ENCODE measurements around the gene PHLPP2. TPM values are rescaled to one million over a fixed set of nuclear protein-coding genes. Genes with fewer than 3 reads are reported as not detected.
A peak's percentile ranks its signal among the peaks of the same experiment; 100 is the strongest.

Gene PHLPP2
- polyA plus RNA-seq, 3 donors: 0.57 to 2.5 (median 1.4) TPM

DNA sequence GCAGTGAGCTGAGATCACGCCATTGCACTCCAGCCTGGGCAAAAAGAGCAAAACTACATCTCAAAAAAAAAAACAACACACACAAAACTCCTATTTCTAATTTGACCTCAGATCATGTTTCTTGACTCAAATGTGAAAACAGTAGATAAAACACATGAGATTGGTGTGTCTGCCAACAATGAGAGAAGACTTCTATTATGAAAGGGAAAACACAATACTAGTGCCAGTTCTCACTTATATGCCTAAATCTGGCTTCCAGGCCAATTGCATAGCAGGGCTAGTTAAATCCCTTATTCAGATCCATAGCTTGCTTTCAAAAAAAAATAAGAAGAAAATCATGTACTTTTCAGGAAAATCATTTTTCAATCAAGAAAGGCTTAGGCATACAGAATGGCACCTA, 44.7 kb upstream of the PHLPP2 start:
- Histone ChIP-seq H4K20me1 (ENCODE audit: insufficient read depth, low read length) (peaks cover 48% of the 10 kb centered on the region), H3K4me2 (replicated peaks; ENCODE audit: extremely low read depth, low read length, poor library complexity, severe bottlenecking) (no peak overlapping the region), H3K9ac (ENCODE audit: insufficient read depth, low read length, poor library complexity, severe bottlenecking) (no peak overlapping the region), H3K4me1 (ENCODE audit: control insufficient read depth in 1 of 2, insufficient read depth in 2 of 2, low read length in 2 of 2) (no peaks in the 10 kb centered on the region), H3K9me3 (replicated peaks in 1 of 2; ENCODE audit: control insufficient read depth in 1 of 2, insufficient read depth in 1 of 2, low read length in 2 of 2) (no peaks in the 10 kb centered on the region), H2AFZ (ENCODE audit: insufficient read depth, low read depth, low read length, poor library complexity, severe bottlenecking) (no peak overlapping the region), H3K79me2 (ENCODE audit: insufficient read depth, low read length) (no peaks in the 10 kb centered on the region), H3K4me3 (replicated peaks in 1 of 3; ENCODE audit: low read depth in 2 of 3, low read length in 3 of 3) (no peak overlapping the region), H3K27ac (ENCODE audit: low read depth in 1 of 2, low read length in 2 of 2) (no peak overlapping the region), H3K27me3 (ENCODE audit: control insufficient read depth in 2 of 2, insufficient read depth in 2 of 2, low read length in 2 of 2) (no peaks in the 10 kb centered on the region), H3K36me3 (replicated peaks in 1 of 2; ENCODE audit: control insufficient read depth in 1 of 2, insufficient read depth in 2 of 2, low read length in 2 of 2) (peaks cover 86 to 100% of the 10 kb centered on the region in 2 donors)
- no peaks in the 10 kb centered on the region for H3K27me3 Mint-ChIP-seq (ENCODE audit: low read depth in 3 of 3)
- no peak for DNase-seq
- H3K9me3 Mint-ChIP-seq: no peaks in the 10 kb centered on the region
- peaks cover 68 to 84% of the 10 kb centered on the region in 2 donors for H3K36me3 Mint-ChIP-seq
- no peak overlapping the region for H3K4me3 Mint-ChIP-seq
- TF ChIP-seq, protein P1, sequence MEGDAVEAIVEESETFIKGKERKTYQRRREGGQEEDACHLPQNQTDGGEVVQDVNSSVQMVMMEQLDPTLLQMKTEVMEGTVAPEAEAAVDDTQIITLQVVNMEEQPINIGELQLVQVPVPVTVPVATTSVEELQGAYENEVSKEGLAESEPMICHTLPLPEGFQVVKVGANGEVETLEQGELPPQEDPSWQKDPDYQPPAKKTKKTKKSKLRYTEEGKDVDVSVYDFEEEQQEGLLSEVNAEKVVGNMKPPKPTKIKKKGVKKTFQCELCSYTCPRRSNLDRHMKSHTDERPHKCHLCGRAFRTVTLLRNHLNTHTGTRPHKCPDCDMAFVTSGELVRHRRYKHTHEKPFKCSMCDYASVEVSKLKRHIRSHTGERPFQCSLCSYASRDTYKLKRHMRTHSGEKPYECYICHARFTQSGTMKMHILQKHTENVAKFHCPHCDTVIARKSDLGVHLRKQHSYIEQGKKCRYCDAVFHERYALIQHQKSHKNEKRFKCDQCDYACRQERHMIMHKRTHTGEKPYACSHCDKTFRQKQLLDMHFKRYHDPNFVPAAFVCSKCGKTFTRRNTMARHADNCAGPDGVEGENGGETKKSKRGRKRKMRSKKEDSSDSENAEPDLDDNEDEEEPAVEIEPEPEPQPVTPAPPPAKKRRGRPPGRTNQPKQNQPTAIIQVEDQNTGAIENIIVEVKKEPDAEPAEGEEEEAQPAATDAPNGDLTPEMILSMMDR (IDR thresholded peaks at IDR 0.05): no peak
- peak overlapping the region in 1 of 7 donors; percentile 68 for H3K27ac Mint-ChIP-seq
- H3K4me1 Mint-ChIP-seq: no peaks in the 10 kb centered on the region
- intact Hi-C loops (cut with micrococcal nuclease): no loop called here
- WGBS (ENCODE audit: insufficient coverage): no CpG with 5 or more reads among the region's 1 CpG

DNA sequence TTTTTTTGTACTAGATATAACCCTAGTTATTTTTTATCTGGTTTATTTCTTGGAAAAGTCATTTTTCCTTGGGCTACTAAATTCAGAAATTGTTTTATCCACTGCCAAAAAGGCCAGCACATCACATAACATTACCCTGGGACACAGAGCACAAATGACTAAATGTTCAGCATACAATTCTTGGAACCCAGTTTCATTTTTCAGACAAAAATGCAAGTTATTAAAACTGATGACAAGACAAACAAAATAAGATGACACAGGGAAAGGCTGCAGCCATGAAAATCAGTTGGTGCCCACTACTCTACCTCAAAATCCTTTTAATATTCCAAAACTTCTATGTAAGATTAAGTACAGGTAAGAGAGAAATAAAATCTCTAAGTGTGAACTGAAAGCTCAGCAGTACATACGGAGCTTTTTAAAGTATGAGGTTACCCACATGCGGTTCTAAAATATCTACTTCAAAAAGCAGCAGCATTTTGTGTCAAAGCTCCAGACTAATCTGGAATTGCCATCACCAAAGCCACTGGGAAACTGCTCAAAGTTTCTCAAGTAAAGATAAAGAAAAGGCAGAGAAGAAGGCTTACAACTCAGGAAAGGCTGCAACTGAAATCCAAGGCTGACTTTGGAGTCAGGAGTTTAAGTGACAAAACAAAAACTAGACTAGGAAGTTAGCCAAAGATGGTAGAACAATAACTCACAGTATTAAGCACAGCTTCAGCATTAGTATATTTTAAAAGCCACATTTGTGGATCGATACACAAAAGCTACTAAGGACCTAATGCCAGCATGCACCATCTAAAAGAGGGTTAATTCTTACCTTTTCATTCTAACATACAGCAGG, 42.8 kb upstream of the PHLPP2 start:
- Mint-ChIP-seq H3K36me3 (peaks cover 77 to 88% of the 10 kb centered on the region in 2 donors), H3K4me3 (no peak overlapping the region), H3K27me3 (ENCODE audit: low read depth in 3 of 3) (no peaks in the 10 kb centered on the region), H3K9me3 (no peaks in the 10 kb centered on the region), H3K4me1 (no peaks in the 10 kb centered on the region), H3K27ac (peak overlapping the region in 1 of 7 donors; percentile 4)
- no peaks in the 10 kb centered on the region for H3K79me2 ChIP-seq (ENCODE audit: insufficient read depth, low read length)
- no peak overlapping the region for H3K27ac ChIP-seq (ENCODE audit: low read depth in 1 of 2, low read length in 2 of 2)
- no peak overlapping the region for H3K9ac ChIP-seq (ENCODE audit: insufficient read depth, low read length, poor library complexity, severe bottlenecking)
- no peak overlapping the region for H3K4me2 ChIP-seq (replicated peaks; ENCODE audit: extremely low read depth, low read length, poor library complexity, severe bottlenecking)
- H3K4me1 ChIP-seq (ENCODE audit: control insufficient read depth in 1 of 2, insufficient read depth in 2 of 2, low read length in 2 of 2): no peaks in the 10 kb centered on the region
- 84% methylated on average over 2 of the region's 3 CpGs for WGBS (ENCODE audit: insufficient coverage)
- no peaks in the 10 kb centered on the region for H3K27me3 ChIP-seq (ENCODE audit: control insufficient read depth in 2 of 2, insufficient read depth in 2 of 2, low read length in 2 of 2)
- DNase-seq: no peak
- TF ChIP-seq, protein P1 (IDR thresholded peaks at IDR 0.05): no peak
- intact Hi-C loops (cut with micrococcal nuclease): no loop called here
- no peak overlapping the region for H2AFZ ChIP-seq (ENCODE audit: insufficient read depth, low read depth, low read length, poor library complexity, severe bottlenecking)
- no peak overlapping the region for H3K4me3 ChIP-seq (replicated peaks in 1 of 3; ENCODE audit: low read depth in 2 of 3, low read length in 3 of 3)
- H3K9me3 ChIP-seq (replicated peaks in 1 of 2; ENCODE audit: control insufficient read depth in 1 of 2, insufficient read depth in 1 of 2, low read length in 2 of 2): no peaks in the 10 kb centered on the region
- H3K36me3 ChIP-seq (replicated peaks in 1 of 2; ENCODE audit: control insufficient read depth in 1 of 2, insufficient read depth in 2 of 2, low read length in 2 of 2): peaks cover 86 to 100% of the 10 kb centered on the region in 2 donors
- peaks cover 40% of the 10 kb centered on the region for H4K20me1 ChIP-seq (ENCODE audit: insufficient read depth, low read length)
